NCI-H748 (cell line): Measurements from ENCODE around the gene PARL.
A peak's percentile ranks its signal among the peaks of the same experiment; 100 is the strongest.
"Not testable (repeated sequence)": the region's sequence is repeated elsewhere in the genome, so short reads cannot be mapped to it uniquely, and the experiment has no call there.

Experiments
- DNase-seq: peaks from one replicate; lab custom pipeline; 2025; ENCODE audit not compliant: unreplicated experiment; lab: John Stamatoyannopoulos, UW

PARL gene

GRCh38 chr3:183904833-183905780 is 20.4 kb upstream of the PARL start:
- no peak for DNase-seq

GRCh38 chr3:183898028-183898431 is 13.3 kb upstream of the PARL start:
- DNase-seq, result peak; percentile 14

GRCh38 chr3:183897606-183898005 is 12.9 kb upstream of the PARL start:
- DNase-seq, result no peak

GRCh38 chr3:183896610-183897009 is 11.9 kb upstream of the PARL start:
- no peak for DNase-seq

GRCh38 chr3:183896184-183896583 is 11.5 kb upstream of the PARL start:
- no peak for DNase-seq

GRCh38 chr3:183895774-183896173 is 11.1 kb upstream of the PARL start:
- no peak for DNase-seq

- peak; percentile 36 for DNase-seq
Measured at GRCh38 chr3:183895296-183895695, 10.6 kb upstream of the PARL start.

- DNase-seq, result no peak
Measured at GRCh38 chr3:183892610-183893214, 8.0 kb upstream of the PARL start.

GRCh38 chr3:183885766-183886165 is 1.1 kb upstream of the PARL start:
- no peak for DNase-seq

GRCh38 chr3:183884097-183884426 is 618 bp downstream of the PARL start:
- DNase-seq, result no peak

- no peak for DNase-seq
Measured at GRCh38 chr3:183883291-183884096, 1.2 kb downstream of the PARL start.

- no peak for DNase-seq
Measured at GRCh38 chr3:183880121-183880520, 4.6 kb downstream of the PARL start.

GRCh38 chr3:183879243-183879642 is 5.4 kb downstream of the PARL start:
- no peak for DNase-seq

GRCh38 chr3:183878071-183878470 is 6.6 kb downstream of the PARL start:
- no peak for DNase-seq

GRCh38 chr3:183877227-183877626 is 7.5 kb downstream of the PARL start:
- DNase-seq, result not testable (repeated sequence)

GRCh38 chr3:183875411-183875810 is 9.3 kb downstream of the PARL start:
- no peak for DNase-seq

GRCh38 chr3:183873914-183874313 is 10.8 kb downstream of the PARL start:
- DNase-seq, result no peak

GRCh38 chr3:183871541-183871940 is 13.1 kb downstream of the PARL start:
- DNase-seq, result no peak

- no peak for DNase-seq
Measured at GRCh38 chr3:183870563-183870962, 14.1 kb downstream of the PARL start.

- no peak for DNase-seq
Measured at GRCh38 chr3:183868796-183869195, 15.9 kb downstream of the PARL start.

GRCh38 chr3:183862610-183863009 is 22.1 kb downstream of the PARL start:
- no peak for DNase-seq

- DNase-seq, result no peak
Measured at GRCh38 chr3:183857863-183858262, 26.8 kb downstream of the PARL start.
